ENCODE results near the gene OTOG. TPM values are rescaled to one million over a fixed set of nuclear protein-coding genes. Genes with fewer than 3 reads are reported as not detected.

Gene OTOG
- not detected in 2 replicates for total RNA-seq

GRCh38 chr11:17547051-17547577 is at the start of gene OTOG:
Gene OTOG (plus strand): TSS chr11:17547259. CDS start chr11:17547373, 114 bp downstream.

GRCh38 chr11:17544181-17544622 is 2.9 kb upstream of the OTOG start, which contains the start of gene USH1C:
Gene USH1C (minus strand): TSS chr11:17544416. CDS start chr11:17544307, 109 bp downstream.

Other genes starting within 250 kb of the OTOG start
- 4.2 and 5.6 TPM in 2 replicates for gene NCR3LG1, start 195.5 kb upstream of the OTOG start, total RNA-seq
- gene KCNJ11, start 158.6 kb upstream of the OTOG start, total RNA-seq: under 0.01 TPM in 2 replicates
- gene ABCC8, start 70.4 kb upstream of the OTOG start, total RNA-seq: not detected in 2 replicates
- not detected in 2 replicates for gene USH1C, start 2.8 kb upstream of the OTOG start, total RNA-seq
- gene MYOD1, start 172.3 kb downstream of the OTOG start, total RNA-seq: not detected in 2 replicates
- gene KCNC1, start 187.5 kb downstream of the OTOG start, total RNA-seq: not detected in 2 replicates